HG03378 (cell line): ENCODE data around the gene ZNF423.

Experiments used
- ATAC-seq: cut with Tn5 transposase; IDR thresholded peaks from one replicate; pipeline ENCODE4 v1.9.1; 2021; ENCODE audit warnings: mild to moderate bottlenecking, moderate library complexity; ENCODE audit not compliant: unreplicated experiment

ZNF423 gene

GRCh38 chr16:49592546-49593423, 263.1 kb downstream of the ZNF423 start:
- no peak for ATAC-seq

- no peak for ATAC-seq
Measured at GRCh38 chr16:49590166-49590871, 265.6 kb downstream of the ZNF423 start.

DNA sequence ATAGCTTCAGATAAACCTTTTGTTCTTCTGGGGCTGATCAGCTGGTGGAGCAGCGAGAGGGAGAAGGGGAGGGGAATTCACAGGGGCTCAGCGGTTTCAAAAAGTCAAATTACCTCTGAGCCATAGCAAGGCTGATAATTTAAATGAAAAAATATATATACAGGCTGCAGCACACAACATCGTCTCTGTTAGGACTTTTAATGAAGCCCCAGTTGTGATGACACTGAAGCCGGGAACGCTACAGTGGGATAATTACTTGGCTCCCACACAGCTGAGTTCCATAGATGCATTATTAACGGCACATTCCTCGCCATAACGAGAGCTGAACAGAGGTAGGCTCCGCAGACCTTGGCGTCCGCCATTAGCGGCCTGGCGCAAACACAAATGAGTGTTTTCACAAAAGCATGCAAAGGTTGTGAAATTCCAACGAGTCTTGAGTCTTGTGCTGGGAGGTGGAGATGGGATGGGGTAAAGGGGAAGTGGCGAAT, 266.3 kb downstream of the ZNF423 start:
- ATAC-seq = no peak

DNA sequence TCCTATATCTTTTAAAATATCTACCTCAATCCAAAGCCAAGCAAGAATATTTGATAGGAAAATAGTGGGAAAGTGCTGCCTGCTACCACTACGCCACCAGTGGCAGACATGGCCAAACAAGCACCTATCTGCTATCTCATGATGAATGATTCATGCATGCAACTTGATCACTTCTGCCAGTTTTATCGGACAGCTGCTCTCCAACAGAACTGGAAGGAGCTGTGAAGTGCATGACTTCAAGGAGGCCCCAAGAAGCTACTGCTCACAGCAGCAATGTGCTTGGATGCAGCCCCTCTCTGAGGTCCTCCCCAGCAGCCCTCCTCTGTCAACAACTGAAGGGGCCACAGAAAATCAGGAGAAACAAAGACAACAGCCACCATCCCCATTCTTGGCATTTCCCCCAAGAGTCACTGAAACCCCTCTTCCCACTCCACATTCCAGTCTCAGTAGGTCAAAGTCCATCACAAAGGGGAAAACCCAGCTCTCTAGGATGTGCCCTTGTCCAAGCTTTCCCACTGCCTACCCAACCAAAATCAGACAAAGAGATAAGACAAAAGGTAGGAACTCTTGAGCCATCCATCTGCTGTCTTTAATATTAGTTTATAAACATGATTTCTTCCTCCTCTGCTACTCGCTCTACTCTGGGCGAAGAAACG, 267.1 kb downstream of the ZNF423 start:
- ATAC-seq = no peak

GRCh38 chr16:49588026-49588425, 267.9 kb downstream of the ZNF423 start:
- ATAC-seq = no peak

DNA sequence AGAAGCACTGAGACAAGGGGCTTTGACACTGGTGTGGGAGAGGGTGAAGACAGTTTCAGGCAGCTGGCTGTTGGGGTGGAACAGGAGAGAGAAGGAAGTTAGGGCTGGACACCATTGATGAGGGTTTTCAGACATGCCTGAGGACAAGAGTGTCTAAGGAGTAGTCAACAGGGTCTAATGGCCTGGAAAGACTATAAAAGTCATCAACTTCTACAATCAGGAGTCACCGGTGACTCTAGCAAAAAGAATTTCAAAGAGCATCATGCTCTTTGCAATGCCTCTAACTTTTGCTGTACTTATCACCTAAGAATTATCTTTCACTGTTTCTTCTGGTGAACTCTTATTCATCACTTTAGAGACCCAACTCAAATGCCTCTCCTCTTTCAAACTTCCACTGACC, 268.4 kb downstream of the ZNF423 start:
- no peak for ATAC-seq

DNA sequence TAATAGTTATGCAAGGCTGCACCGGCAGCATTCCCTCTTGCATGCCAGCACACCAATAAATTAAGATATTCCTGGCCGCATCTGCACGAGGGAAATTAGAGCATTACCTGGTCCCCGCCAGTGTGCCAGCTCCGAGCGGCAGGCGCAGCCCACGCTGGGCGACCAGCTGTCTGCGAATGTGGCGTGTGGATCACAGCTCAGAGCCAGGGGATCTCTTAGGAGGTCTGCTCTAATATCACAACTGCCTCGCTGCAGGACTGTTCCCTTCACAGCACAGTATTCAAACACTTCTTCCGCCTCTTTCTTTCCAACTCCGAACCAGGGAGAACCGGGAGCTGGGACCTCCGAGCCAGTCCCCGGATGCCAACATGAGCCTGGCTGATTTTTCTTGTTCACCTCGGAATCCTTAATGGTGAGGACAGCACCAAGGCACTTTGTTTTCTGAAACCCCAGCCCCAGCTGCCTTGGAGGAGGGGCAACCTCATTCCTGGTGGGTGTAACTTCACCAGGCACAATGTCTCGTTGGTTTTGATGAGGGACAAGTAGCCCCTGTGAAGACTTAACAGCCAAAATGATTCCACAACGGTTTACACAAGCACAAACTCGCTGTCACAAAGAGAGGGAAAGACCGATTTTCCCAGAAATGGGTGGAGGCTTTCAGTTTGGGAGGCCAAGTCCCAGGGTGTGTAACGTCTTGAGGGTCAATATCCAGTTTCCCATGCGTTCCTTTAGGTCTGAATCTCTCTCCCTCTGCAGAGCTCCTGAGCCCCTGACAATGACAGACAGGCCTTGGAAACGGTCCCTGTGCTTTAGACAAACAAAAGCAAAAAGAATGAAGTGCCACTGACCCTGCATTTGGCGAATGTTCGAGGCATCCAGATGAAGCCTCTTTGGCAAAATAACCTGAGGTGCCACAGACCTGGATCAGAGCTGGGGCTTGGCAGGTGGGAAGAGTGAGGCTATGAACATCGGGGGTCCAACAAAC, 269.2 kb downstream of the ZNF423 start:
- ATAC-seq = no peak

DNA sequence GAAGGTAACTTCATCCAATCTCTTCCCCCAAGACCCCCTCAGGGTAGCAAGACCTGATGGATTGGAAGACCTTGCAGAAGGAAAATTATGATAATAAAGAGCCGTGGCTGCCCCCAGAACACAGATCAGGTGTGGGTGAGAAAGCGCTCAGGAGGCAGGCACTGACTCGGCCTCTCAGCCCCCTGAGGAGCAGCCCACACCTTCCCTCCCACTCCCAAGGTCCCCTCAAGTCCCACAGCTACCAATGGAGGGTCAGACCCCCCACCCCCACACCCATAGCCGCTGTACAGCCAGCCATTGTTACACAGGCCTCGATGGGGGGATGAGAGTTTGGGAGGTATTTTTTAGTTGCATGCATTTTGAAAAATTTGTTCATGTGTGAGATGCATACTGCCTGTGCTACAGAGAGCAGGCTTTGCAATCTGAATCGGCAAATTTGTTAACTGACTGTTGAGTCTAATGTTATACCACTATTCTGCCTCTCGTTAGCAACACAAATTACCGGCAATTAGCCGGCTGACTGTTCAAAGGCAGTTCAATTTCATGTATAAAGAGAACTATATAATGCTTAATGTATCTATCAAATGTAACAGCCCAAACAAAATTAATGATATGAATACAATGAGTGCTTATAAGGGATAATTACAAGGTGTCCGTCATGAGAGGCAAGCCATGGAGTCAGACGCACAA, 270.6 kb downstream of the ZNF423 start:
- no peak for ATAC-seq

DNA sequence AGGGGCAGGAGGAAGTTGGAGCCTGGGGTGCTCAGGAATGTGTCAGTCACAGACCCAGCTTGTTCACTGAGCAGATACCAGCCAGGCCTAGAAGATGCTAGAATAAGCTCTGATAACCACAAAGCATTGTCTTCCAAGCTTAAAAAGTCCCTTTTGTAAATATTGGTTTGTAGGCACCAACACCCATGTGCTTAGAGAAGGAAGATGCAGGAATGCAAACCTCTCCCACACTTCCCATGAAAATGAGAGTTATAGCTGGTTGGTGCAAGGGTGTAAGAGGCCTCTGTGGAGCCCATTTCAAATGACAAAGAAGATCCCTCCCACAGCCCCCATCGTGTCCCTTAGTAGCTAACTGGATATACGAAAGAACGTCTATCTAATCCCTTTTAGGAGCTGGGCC, 272.0 kb downstream of the ZNF423 start:
- no peak for ATAC-seq

GRCh38 chr16:49581630-49582298, 274.1 kb downstream of the ZNF423 start:
- no peak for ATAC-seq

GRCh38 chr16:49580751-49581303, 275.1 kb downstream of the ZNF423 start:
- ATAC-seq = no peak

DNA sequence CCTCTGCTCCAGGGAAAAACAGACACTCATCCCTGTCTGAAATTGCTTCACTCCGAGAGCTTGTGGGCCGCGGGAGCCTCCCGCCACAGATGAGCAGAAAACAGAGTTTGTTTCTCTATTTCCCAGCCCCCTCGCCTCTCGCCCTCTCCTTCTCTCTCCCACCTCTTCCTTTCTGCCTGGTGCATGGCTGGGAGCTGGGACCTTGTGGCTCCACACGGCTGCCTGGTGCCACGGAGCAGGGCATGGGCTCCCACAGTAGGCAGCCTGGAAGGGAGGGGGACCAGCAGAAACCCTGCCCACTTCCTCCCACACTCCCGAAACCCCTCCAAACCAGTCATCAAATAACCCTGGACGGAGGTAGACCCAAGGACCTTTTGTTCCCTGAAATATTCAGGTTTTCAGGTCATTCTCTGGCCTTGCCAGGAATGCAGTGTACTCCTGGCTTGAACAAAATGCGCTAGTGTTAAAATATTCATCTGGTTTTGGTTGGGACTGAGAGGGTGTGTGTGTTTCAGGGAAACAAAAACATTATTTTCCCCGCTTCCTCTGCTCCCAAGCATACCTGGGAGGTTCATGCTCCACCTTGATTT, 277.4 kb downstream of the ZNF423 start:
- ATAC-seq = no peak

DNA sequence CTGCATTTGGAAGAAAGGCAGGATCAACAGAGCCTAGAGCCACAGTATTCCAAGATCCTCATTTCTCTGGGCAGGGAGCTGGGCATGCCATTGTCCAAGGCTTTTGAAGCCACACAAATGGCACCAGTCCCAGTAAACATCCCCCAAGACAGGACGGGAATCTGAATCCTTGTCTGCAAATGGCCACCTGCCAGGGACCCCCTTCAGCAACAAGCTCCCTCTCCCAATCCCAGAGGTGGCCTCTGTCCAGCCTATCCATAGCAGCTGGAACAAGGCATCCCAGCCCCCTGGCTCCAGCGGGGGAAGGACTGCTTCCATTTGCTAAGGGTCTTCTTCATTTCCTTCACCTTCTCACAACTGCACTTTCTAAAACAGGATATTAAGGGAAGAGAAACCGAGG, 277.9 kb downstream of the ZNF423 start:
- no peak for ATAC-seq

DNA sequence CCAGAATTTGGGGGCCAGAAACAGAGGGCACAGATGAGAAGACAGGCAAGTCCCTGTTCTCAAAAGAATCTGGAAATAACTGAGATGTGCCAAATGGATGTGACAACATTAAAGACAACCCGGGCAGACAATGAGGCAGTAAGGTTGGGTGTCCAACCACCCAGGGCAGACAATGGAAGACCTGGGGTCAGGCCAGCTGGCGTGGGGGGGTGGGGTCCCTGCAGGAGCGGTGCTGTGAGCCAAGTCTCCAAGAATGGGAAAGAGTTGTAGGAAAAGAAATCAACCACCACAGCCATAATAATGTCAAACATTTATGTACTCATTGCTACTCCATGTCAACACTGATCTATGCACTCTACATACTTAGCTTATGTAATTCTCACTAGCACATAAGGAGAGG, 279.0 kb downstream of the ZNF423 start:
- ATAC-seq = no peak

- ATAC-seq = no peak
Measured at GRCh38 chr16:49576173-49576494, 279.8 kb downstream of the ZNF423 start.

- peak; percentile 99 for ATAC-seq
Measured at GRCh38 chr16:49575346-49576172, 280.4 kb downstream of the ZNF423 start.

DNA sequence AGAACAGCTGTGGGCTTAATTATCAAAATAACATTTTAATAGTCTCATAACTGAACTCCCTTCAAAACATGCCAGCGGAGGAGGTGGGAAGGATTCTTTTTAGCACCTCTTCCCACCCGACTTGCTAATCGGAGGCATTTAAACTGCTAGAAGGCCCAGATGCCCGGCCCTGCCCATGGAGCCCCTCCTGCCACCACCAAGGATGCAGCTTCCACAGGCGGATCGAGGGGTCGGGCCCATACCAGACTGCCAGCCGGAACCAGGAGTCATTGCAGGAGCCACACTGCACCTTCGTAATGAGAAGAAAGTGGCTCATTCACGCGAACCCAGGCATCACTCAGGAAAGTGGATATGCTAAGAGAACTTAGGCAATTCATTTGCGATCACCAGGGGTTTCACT, 281.1 kb downstream of the ZNF423 start:
- no peak for ATAC-seq

DNA sequence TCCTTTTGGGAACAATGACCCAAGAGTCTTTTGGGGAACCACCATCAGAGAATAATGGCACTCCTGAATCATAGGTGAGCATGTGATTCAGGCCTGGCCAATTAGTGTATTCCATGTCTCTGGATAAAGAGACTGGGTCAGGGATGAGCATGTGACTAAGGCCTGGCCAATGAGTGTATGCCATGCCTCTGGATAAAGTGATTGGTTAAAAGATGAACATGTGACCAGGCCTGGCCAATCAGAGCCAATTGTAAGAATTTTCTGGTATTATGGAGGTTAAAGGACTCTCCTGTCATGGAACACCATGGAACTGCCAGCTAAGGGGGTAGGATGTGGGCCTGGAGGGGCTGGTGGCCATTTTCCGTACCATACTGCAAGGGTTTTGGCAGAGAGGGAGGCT, 288.0 kb downstream of the ZNF423 start:
- ATAC-seq = no peak
